K562 (cell line): ENCODE data around the gene FAM120B. TPM values are rescaled to one million over a fixed set of nuclear protein-coding genes. Genes with fewer than 3 reads are reported as not detected.

ENCODE experiments used
- ATAC-seq: fragments of 200-7000 bp; cut with Tn5 transposase; 3 replicates; pipeline ENCODE4 v1.9.1; 2020; ENCODE audit warnings: moderate library complexity
- BruUV-seq: library from RNA; stranded (reverse); fragments of 400-500 nt; replicated peaks from 2 replicates; lab custom pipeline; 2021; lab: Mats Ljungman, UMichigan
- CTCF ChIA-PET: fragments of 300-600 bp; formaldehyde crosslinking; extraction: SDS; loops from one replicate; lab custom pipeline; 2021; ENCODE audit warnings: low intra/inter-chr PET ratio; lab: Yijun Ruan, JAX
- POLR2A ChIA-PET: fragments of 300-600, 350-650 bp; sonication (Branson Sonifier 250); formaldehyde crosslinking; extraction: SDS; loops from one replicate; lab custom pipeline; 2021; ENCODE audit warnings: antibody characterized with exemption, inconsistent platforms; lab: Yijun Ruan, JAX
- DNase-seq, 4 experiments: peaks; one replicate each; pipeline versions ENCODE4 v3.0.0 to v3.0.0-alpha.2; 2011 to 2018; ENCODE audit warnings: low spot score in 3 of 4, mixed read lengths in 3 of 4; ENCODE audit errors: extremely low read depth in 1 of 4
- FAIRE-seq: peaks from 2 replicates; lab custom pipeline; 2011; peaks lifted over from hg19 to GRCh38; lab: Jason Lieb, UNC
- H2AFZ ChIP-seq: 2 replicates; pipeline ENCODE4 v1.6.0; 2011; ENCODE audit warnings: low read depth, low read length, control low read depth, inconsistent platforms
- H3K27ac ChIP-seq: fragments of 200-600 bp; 3 replicates; pipeline ENCODE4 v1.8.0; 2011; ENCODE audit warnings: low read depth, mild to moderate bottlenecking, control low read depth, inconsistent platforms, low read length, moderate library complexity, mixed read lengths; ENCODE audit errors: extremely low read depth
- H3K27me3 ChIP-seq, 2 experiments: fragments of 300-600 bp in 1 of 2; 2 replicates in 1 of 2; 3 replicates in 1 of 2; pipeline versions ENCODE4 v1.6.0 to v1.8.0; 2011; ENCODE audit warnings: inconsistent platforms in 2 of 2, low read length in 2 of 2, mild to moderate bottlenecking in 1 of 2, mixed read lengths in 1 of 2, moderate library complexity in 1 of 2; ENCODE audit not compliant: control insufficient read depth in 2 of 2, insufficient read depth in 2 of 2
- H3K36me3 ChIP-seq: fragments of 300-600 bp; 3 replicates; pipeline ENCODE4 v1.8.0; 2011; ENCODE audit warnings: mild to moderate bottlenecking, low read length, inconsistent platforms; ENCODE audit not compliant: control insufficient read depth, insufficient read depth
- H3K4me1 ChIP-seq, 2 experiments: fragments of 200-600 bp in 1 of 2; replicated peaks in 1 of 2; 2 replicates in 1 of 2; 3 replicates in 1 of 2; pipeline versions ENCODE4 v1.5.1 to v1.8.0; 2011; ENCODE audit warnings: inconsistent platforms in 2 of 2, low read length in 2 of 2, mild to moderate bottlenecking in 1 of 2, mixed read lengths in 1 of 2, moderate library complexity in 1 of 2; ENCODE audit not compliant: control insufficient read depth in 2 of 2, insufficient read depth in 2 of 2
- H3K4me2 ChIP-seq: 2 replicates; pipeline ENCODE4 v1.6.1; 2011; ENCODE audit warnings: low read length, control low read depth, inconsistent platforms, mixed read lengths; ENCODE audit not compliant: insufficient read depth
- H3K4me3 ChIP-seq: fragments of 200-600 bp; sonication (generic), shearing (Covaris generic); 2 replicates; pipeline ENCODE4 v1.5.1; 2016; ENCODE audit warnings: control low read depth, inconsistent platforms
- H3K79me2 ChIP-seq: fragments of 200-600 bp; 3 replicates; pipeline ENCODE4 v1.8.0; 2011; ENCODE audit warnings: low read length, inconsistent platforms; ENCODE audit not compliant: control insufficient read depth, insufficient read depth
- H3K9ac ChIP-seq, 2 experiments: 2 replicates each; pipeline versions ENCODE4 v1.6.0 to v1.6.1; 2011; ENCODE audit warnings: low read depth in 2 of 2, low read length in 2 of 2, control low read depth in 1 of 2, inconsistent platforms in 1 of 2, mild to moderate bottlenecking in 1 of 2, mixed read lengths in 1 of 2; ENCODE audit not compliant: insufficient read depth in 1 of 2
- H3K9me1 ChIP-seq: one replicate; pipeline ENCODE4 v1.6.0; 2011; ENCODE audit warnings: inconsistent platforms, mild to moderate bottlenecking, low read length, moderate library complexity; ENCODE audit not compliant: control insufficient read depth, insufficient read depth
- H3K9me3 ChIP-seq: replicated peaks from 2 replicates; pipeline ENCODE4 v1.5.1; 2011; ENCODE audit warnings: low read depth, low read length, inconsistent platforms; ENCODE audit not compliant: control insufficient read depth, insufficient read depth
- H4K20me1 ChIP-seq: replicated peaks from 2 replicates; pipeline ENCODE4 v1.6.1; 2011; ENCODE audit warnings: low read length, inconsistent platforms, mixed read lengths; ENCODE audit not compliant: control insufficient read depth, insufficient read depth
- ETV1 ChIP-seq: fragments of 450-650 bp; conservative IDR thresholded peaks from 2 replicates; pipeline ENCODE4 v1.6.1; 2016; ENCODE audit warnings: missing genetic modification characterization, control low read depth, low read depth, missing compliant biosample characterization
- FOXK2 ChIP-seq, 2 experiments: fragments of 450-650 bp; IDR thresholded peaks in 1 of 2; conservative IDR thresholded peaks in 1 of 2; 2 replicates each; pipeline ENCODE4 v1.6.1; 2016; ENCODE audit warnings: low read depth in 2 of 2, mild to moderate bottlenecking in 1 of 2
- GABPB1 ChIP-seq: sonication (generic); formaldehyde crosslinking; IDR thresholded peaks from 2 replicates; pipeline ENCODE4 v1.8.0; 2022; ENCODE audit warnings: mild to moderate bottlenecking, missing genetic modification reagents
- IFI16 ChIP-seq: fragments of 250-450 bp; sonication (Bioruptor Pico); IDR thresholded peaks from 2 replicates; pipeline ENCODE4 v2.1.2; 2022; ENCODE audit warnings: mild to moderate bottlenecking, inconsistent platforms
- NCOA1 ChIP-seq: fragments of 450-650 bp; IDR thresholded peaks from 2 replicates; pipeline ENCODE4 v1.6.1; 2016; ENCODE audit warnings: low read depth
- NFE2 ChIP-seq: IDR thresholded peaks from 2 replicates; pipeline ENCODE4 v1.6.1; 2014; ENCODE audit warnings: antibody characterized with exemption, low read depth
- SMARCA5 ChIP-seq: fragments of 450-650 bp; IDR thresholded peaks from 2 replicates; pipeline ENCODE4 v1.6.1; 2016
- SP2 ChIP-seq: IDR thresholded peaks from 2 replicates; pipeline ENCODE4 v1.6.1; 2011; ENCODE audit warnings: mild to moderate bottlenecking, low read depth, low read length, moderate library complexity; ENCODE audit not compliant: poor library complexity, severe bottlenecking; ENCODE audit errors: extremely low read depth
- ZNF175 ChIP-seq: fragments of 200-800 bp; sonication (Bioruptor generic); IDR thresholded peaks from 2 replicates; pipeline ENCODE4 v1.6.1; 2016; ENCODE audit warnings: low read depth, mild to moderate bottlenecking, missing genetic modification characterization, missing compliant biosample characterization
- WGBS: fragments of 100-300 bp; shearing (Covaris generic); methylation state at CpG from one replicate; pipeline ENCODE4 v1.1.6; 2016; ENCODE audit warnings: low coverage, mixed read lengths; ENCODE audit not compliant: insufficient coverage; ENCODE audit errors: missing lambda C conversion rate; 5-methylcytosine and 5-hydroxymethylcytosine counted together
- in situ Hi-C: fragments of 300-500 bp; cut with MboI; formaldehyde crosslinking; loops from 4 replicates; pipeline ENCODE4 v1.15.0; 2018; ENCODE audit warnings: inconsistent platforms, mixed read lengths
- intact Hi-C: fragments of 100-400 bp; cut with micrococcal nuclease; formaldehyde crosslinking; loops from 2 replicates; pipeline ENCODE4 v1.14.2; 2022
- polyA plus RNA-seq, 8 experiments: library from polyadenylated mRNA; depleted of rRNA in 4 of 8; stranded (reverse) in 5 of 8; unstranded in 3 of 8; fragments of >200 nt; fragmentation: Nextera tagmentation in 2 of 8; fragmentation: Illumina TruSeq in 1 of 8; extraction: Ambion mirVana in 2 of 8; extraction: Trizol in 1 of 8; gene quantifications; 2 replicates each; pipeline versions ENCODE4 v1.2.1 to v1.2.3, GENCODE V29; 2011 to 2014; ENCODE audit warnings: inconsistent platforms in 1 of 8, missing spikeins in 1 of 8
- total RNA-seq, 7 experiments: library from RNA; depleted of rRNA in 6 of 7; stranded (reverse); fragments of >200 nt in 6 of 7; fragmentation: Illumina TruSeq in 2 of 7; extraction: Trizol in 2 of 7; gene quantifications; 2 replicates each; pipeline versions ENCODE4 v1.2.1 to v1.2.3, GENCODE V29; 2011 to 2021; ENCODE audit warnings: low replicate concordance in 1 of 7
- TF ChIP-seq, protein P1 (sequence below): conservative IDR thresholded peaks from 2 replicates; pipeline ENCODE4 v1.6.1; 2011; ENCODE audit warnings: low read depth, mild to moderate bottlenecking, low read length; ENCODE audit not compliant: control insufficient read depth
- TF ChIP-seq, protein P2 (sequence below): fragments of 450-650 bp; IDR thresholded peaks from 2 replicates; pipeline ENCODE4 v1.6.1; 2016
- TF ChIP-seq, protein P3 (sequence below): fragments of 250-450 bp; sonication (Bioruptor Pico); IDR thresholded peaks from 2 replicates; pipeline ENCODE4 v1.5.0; 2020; ENCODE audit warnings: mild to moderate bottlenecking
- TF ChIP-seq, protein P4 (sequence below): fragments of 250-450 bp; sonication (Bioruptor Pico); IDR thresholded peaks from 2 replicates; pipeline ENCODE4 v1.5.0; 2021
- TF ChIP-seq, protein P5 (sequence below): fragments of 150-350 bp; conservative IDR thresholded peaks from 2 replicates; pipeline ENCODE4 v1.6.1; 2014; ENCODE audit warnings: low read length

The FAM120B gene
- total and polyA plus RNA-seq, 9 of the 15 experiments (the other 6 are each of a cell fraction or from before 2014, with no cell fraction given): 3.5 to 22.6 (median 14.7) TPM

DNA sequence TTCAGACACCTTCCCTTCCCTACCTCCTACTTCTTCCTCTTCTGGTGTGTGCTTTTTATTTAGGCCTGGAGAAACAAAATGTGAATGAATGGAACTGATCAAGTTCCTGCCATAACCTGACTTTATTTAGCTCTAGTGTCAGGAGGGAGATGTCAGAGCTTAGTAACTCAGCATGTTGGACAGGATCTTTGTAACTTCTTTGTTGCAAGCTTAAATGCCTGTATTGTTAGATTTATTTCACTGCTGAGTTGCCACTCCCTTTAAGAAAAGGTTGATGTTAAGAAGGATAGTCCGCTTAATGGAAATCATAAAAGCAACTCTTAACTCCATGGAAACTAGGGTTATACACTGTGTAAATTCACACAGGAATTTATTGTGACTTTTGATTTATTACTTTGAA is 2.2 kb downstream of the FAM120B start:
- Histone ChIP-seq H3K4me3 (no peak overlapping the region), H3K27me3 (no peaks in the 10 kb centered on the region)

More for the DNA sequence above, 2.2 kb downstream of the FAM120B start:
- intact Hi-C loops: no loop called here
- Histone ChIP-seq H3K9ac (no peak overlapping the region), H3K79me2 (peaks cover 70% of the 10 kb centered on the region), H3K27ac (no peak overlapping the region), H3K4me2 (no peak overlapping the region), H4K20me1 (peaks cover 9% of the 10 kb centered on the region; the same call in 1 of the 2 replicates), H3K9me1 (no peaks in the 10 kb centered on the region), H3K36me3 (peaks cover 23% of the 10 kb centered on the region; the same call in 2 of the 3 replicates), H2AFZ (no peak overlapping the region), H3K9me3 (no peaks in the 10 kb centered on the region), H3K4me1 (peaks cover 20 to 22% of the 10 kb centered on the region in 2 experiments; a peak in 4 of 5 replicates)
- FAIRE-seq (no peak), ATAC-seq (no peak), DNase-seq (no peak)
- ChIA-PET POLR2A (interaction anchor here (0.6 kb wide), 1 partner anchor 9 kb away, joined by 3 read pairs; no protein-coding TSS in a partner anchor), CTCF (no interaction called here)
- TF ChIP-seq ZNF175 (CRISPR knock-in tag) (no peak), SP2 (no peak), GABPB1 (CRISPR knock-in tag) (no peak), ETV1 (tag) (no peak), IFI16 (CRISPR knock-in tag) (no peak), NCOA1 (no peak), NFE2 (no peak), SMARCA5 (no peak), FOXK2 (conservative IDR thresholded peaks at IDR 0.05 in 1 of 2, IDR thresholded peaks at IDR 0.05 in 1 of 2; ENCODE audit: low read depth in 2 of 2) (no peak)
- TF ChIP-seq, protein P1, sequence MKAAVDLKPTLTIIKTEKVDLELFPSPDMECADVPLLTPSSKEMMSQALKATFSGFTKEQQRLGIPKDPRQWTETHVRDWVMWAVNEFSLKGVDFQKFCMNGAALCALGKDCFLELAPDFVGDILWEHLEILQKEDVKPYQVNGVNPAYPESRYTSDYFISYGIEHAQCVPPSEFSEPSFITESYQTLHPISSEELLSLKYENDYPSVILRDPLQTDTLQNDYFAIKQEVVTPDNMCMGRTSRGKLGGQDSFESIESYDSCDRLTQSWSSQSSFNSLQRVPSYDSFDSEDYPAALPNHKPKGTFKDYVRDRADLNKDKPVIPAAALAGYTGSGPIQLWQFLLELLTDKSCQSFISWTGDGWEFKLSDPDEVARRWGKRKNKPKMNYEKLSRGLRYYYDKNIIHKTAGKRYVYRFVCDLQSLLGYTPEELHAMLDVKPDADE: no peak
- TF ChIP-seq, protein P2, sequence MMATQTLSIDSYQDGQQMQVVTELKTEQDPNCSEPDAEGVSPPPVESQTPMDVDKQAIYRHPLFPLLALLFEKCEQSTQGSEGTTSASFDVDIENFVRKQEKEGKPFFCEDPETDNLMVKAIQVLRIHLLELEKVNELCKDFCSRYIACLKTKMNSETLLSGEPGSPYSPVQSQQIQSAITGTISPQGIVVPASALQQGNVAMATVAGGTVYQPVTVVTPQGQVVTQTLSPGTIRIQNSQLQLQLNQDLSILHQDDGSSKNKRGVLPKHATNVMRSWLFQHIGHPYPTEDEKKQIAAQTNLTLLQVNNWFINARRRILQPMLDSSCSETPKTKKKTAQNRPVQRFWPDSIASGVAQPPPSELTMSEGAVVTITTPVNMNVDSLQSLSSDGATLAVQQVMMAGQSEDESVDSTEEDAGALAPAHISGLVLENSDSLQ: no peak
- TF ChIP-seq, protein P3, sequence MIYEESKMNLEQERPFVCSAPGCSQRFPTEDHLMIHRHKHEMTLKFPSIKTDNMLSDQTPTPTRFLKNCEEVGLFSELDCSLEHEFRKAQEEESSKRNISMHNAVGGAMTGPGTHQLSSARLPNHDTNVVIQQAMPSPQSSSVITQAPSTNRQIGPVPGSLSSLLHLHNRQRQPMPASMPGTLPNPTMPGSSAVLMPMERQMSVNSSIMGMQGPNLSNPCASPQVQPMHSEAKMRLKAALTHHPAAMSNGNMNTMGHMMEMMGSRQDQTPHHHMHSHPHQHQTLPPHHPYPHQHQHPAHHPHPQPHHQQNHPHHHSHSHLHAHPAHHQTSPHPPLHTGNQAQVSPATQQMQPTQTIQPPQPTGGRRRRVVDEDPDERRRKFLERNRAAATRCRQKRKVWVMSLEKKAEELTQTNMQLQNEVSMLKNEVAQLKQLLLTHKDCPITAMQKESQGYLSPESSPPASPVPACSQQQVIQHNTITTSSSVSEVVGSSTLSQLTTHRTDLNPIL (CRISPR knock-in tag): no peak
- TF ChIP-seq, protein P4, sequence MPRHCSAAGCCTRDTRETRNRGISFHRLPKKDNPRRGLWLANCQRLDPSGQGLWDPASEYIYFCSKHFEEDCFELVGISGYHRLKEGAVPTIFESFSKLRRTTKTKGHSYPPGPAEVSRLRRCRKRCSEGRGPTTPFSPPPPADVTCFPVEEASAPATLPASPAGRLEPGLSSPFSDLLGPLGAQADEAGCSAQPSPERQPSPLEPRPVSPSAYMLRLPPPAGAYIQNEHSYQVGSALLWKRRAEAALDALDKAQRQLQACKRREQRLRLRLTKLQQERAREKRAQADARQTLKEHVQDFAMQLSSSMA (CRISPR knock-in tag): no peak
- TF ChIP-seq, protein P5, sequence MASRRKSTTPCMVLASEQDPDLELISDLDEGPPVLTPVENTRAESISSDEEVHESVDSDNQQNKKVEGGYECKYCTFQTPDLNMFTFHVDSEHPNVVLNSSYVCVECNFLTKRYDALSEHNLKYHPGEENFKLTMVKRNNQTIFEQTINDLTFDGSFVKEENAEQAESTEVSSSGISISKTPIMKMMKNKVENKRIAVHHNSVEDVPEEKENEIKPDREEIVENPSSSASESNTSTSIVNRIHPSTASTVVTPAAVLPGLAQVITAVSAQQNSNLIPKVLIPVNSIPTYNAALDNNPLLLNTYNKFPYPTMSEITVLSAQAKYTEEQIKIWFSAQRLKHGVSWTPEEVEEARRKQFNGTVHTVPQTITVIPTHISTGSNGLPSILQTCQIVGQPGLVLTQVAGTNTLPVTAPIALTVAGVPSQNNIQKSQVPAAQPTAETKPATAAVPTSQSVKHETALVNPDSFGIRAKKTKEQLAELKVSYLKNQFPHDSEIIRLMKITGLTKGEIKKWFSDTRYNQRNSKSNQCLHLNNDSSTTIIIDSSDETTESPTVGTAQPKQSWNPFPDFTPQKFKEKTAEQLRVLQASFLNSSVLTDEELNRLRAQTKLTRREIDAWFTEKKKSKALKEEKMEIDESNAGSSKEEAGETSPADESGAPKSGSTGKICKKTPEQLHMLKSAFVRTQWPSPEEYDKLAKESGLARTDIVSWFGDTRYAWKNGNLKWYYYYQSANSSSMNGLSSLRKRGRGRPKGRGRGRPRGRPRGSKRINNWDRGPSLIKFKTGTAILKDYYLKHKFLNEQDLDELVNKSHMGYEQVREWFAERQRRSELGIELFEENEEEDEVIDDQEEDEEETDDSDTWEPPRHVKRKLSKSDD: no peak
- 100% methylated on average over 1 of the region's 1 CpG for WGBS
- no TSS peak for BruUV-seq
- in situ Hi-C loops: no loop called here
